NOMO-1 (cell line): ENCODE measurements around the gene CCDC40.
"Not testable (repeated sequence)": the region's sequence is repeated elsewhere in the genome, so short reads cannot be mapped to it uniquely, and the experiment has no call there.

ENCODE experiments used
- DNase-seq, 2 experiments: peaks; one replicate each; lab custom pipeline; 2025; ENCODE audit not compliant: unreplicated experiment in 2 of 2; lab: John Stamatoyannopoulos, UW

The CCDC40 gene

DNA sequence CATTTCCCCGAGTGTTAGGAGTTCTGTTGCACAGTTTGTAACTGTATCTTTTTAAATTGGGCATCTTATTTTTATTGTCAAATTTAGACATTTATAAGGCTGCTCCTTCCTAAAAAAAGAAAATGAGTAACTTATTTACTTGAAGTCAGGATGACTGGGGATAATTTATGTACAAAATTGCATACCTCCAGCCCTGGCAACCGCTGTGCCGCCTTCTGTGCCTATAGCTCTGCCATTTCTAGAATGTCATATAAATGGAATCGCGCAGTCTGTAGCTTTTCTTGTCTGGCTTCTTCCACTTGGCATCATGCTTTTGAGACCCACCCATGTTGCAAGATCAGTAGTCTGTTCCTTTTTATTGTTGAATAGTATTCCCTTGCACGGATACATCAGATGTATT, 36.0 kb downstream of the CCDC40 start:
- DNase-seq, result no peak

GRCh38 chr17:80080081-80080480, 43.6 kb downstream of the CCDC40 start:
- DNase-seq, result no peak

DNA sequence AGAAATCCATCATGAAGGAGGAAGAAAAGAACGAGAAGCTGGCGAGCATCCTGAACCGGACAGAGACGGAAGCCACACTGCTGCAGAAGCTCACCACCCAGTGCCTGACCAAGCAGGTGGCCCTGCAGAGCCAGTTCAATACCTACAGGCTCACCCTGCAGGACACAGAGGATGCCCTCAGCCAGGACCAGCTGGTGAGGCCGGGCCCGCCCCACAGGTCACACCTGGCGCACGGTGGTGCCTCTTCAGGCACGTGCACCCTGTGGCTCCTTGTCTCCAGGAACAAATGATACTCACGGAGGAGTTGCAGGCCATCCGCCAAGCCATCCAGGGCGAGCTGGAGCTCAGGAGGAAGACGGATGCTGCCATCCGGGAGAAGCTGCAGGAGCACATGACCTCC, 45.2 kb downstream of the CCDC40 start:
- DNase-seq, result no peak

- peak; percentile 49 to 57 for DNase-seq
Observed at GRCh38 chr17:80082403-80083135, 46.1 kb downstream of the CCDC40 start.

GRCh38 chr17:80083136-80083661, 46.8 kb downstream of the CCDC40 start:
- no peak for DNase-seq

DNA sequence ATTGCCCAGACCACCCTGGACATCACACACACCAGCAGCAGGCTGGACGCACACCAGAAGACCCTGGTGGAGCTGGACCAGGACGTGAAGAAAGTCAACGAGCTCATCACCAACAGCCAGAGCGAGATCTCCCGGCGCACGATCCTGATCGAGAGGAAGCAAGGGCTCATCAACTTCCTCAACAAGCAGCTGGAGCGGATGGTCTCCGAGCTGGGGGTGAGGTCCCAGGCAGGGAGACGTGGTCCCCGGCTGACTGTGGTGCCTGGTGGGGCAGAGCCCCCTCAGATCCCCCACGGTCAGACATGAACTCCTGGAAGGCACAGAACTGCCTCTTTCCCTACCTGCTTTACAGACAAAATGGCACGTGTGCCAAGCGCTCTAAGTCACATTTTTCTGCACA, 48.3 kb downstream of the CCDC40 start:
- no peak for DNase-seq

GRCh38 chr17:80086081-80086480, 49.6 kb downstream of the CCDC40 start:
- no peak for DNase-seq

GRCh38 chr17:80086616-80087015, 50.2 kb downstream of the CCDC40 start:
- no peak for DNase-seq

GRCh38 chr17:80087346-80088265, 51.2 kb downstream of the CCDC40 start:
- DNase-seq, result no peak

DNA sequence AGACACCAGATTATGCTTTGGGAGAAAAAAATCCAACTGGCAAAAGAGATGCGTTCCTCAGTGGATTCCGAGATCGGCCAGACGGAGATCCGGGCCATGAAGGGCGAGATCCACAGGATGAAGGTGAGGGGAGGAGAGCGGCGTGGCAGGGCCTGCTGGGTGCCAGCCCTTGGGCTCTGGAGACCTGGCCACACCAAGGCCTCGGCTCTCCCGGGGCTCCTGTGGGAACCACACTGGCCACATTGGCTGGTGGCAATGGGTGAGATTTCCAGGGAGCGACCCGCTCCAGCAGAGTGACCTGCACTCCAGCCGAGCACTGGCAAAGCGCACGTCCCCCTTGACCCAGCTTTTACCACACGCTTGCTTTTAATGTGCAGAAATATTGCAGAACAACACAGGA, 53.3 kb downstream of the CCDC40 start:
- no peak for DNase-seq

GRCh38 chr17:80090164-80090563, 53.7 kb downstream of the CCDC40 start:
- not testable (repeated sequence) for DNase-seq

DNA sequence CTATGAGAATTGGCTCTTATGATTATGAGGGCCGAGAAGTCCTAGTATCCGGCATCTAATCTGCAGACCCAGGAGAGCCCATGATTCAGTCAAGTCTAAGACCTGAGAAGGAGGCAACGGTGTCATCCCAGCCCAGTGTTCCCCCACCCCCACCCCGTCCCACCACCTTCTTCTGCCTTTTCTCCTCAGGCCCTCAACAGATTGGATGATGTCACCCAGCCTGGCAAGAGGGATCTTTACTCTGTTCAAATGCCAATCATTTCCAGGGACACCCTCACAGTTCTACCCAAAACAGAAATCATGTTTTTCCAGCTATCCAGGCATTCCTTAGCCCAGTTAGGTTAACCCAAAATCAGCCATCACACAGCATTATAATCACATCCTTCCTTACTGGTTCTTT, 54.9 kb downstream of the CCDC40 start:
- DNase-seq, result no peak

- DNase-seq, result peak; percentile 77 to 84
Observed at GRCh38 chr17:80092959-80093358, 56.5 kb downstream of the CCDC40 start.

DNA sequence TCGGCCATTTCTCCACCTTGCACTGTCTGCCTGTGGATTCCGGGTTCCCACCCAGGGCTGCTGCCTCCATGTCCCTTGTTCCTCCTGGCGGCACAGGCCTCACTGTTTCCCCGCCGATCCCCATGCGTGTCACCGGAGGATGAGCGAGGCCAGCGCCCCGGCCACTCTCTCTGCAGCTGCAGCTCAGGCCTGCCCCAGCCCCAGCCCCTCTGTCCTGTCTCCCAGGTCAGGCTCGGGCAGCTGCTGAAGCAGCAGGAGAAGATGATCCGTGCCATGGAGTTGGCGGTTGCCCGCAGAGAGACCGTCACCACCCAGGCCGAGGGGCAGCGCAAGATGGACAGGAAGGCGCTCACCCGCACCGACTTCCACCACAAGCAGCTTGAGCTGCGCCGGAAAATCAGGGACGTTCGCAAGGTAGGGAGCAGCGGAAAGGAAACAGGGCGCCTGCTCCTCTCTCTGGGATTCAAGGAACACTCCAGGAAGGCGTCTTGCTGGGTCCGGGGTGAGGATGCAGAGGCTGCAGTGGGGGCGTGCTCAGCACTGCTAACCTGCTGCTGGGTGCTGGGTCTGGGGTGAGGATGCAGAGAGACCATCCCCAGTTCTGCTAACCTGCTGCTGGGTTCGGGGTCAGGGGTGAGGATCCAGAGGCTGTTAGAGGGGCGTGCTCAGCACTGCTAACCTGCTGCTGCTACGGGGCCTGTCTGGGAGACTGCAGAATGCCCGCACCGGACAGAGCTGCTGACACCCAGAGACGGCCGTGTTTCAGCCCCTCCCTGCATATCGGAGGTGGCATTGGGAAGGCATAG, 58.8 kb downstream of the CCDC40 start:
- no peak for DNase-seq

- no peak for DNase-seq
Observed at GRCh38 chr17:80095844-80096475, 59.5 kb downstream of the CCDC40 start.

GRCh38 chr17:80096561-80097021, 60.1 kb downstream of the CCDC40 start:
- no peak for DNase-seq

DNA sequence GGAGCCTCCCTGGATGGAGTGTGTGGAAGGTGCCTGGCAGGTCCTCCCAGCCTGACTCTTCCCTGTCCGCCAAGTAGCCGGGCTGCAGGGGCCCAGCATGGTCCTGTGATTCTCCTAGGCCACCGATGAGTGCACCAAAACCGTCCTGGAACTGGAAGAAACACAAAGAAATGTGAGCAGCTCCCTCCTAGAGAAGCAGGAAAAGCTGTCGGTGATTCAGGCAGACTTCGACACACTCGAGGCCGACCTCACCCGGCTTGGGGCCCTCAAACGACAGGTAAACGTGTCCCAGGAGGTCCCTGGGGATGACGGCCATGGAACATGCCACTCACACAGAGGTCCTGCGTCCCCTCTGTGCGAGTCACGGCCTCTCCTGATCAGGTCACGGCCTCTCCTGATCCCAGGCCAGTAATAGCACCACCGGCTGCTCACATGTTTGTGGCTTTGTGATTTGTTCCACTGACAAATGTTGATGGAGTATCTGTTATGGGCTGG, 60.7 kb downstream of the CCDC40 start:
- DNase-seq, result no peak

DNA sequence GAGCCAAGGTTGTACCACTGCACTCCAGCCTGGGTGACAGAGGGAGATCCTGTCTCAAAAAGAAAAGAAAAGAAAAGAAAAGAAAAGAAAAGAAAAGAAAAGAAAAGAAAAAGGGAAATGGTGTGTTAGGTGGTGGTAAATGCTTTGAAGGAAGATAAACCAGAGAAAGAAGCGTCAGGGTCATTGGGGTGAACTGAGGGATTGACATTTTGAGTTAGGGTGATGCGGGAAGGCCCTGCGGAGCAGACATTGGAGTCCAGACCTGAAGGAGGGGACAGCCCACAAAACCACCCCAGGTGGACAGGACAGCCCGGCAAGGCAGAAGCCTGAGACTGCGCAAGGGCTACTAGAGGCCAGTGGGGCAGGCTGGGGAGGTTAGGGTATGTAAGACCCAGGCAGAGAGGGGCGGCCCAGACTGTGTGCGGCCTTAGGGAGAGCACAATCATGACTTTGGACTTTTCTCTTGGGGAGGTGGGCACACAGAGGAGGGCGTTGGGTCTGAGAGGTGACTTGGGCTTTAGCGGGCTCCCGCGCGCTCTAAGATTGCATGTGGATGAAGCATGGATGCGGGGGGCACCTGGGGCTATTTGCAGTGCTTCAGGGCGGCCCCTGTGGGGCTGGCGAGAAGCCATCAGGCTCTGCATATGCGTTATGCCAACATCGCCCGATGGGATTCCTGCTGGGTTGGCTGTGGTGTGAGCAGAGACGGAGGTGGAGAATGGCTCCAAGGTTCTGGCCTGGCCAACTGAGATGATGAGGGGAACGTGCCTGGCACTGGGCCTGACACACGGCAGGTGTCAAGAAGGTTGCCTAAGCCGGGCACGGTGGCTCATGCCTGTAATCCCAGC, 61.6 kb downstream of the CCDC40 start:
- no peak for DNase-seq
